GM12865 (cell line): ENCODE measurements around the gene ORMDL3.
"Not testable (repeated sequence)": the region's sequence is repeated elsewhere in the genome, so short reads cannot be mapped to it uniquely, and the experiment has no call there.

ENCODE experiments used
- DNase-seq: peaks from one replicate; pipeline ENCODE4 v3.0.0; 2010; ENCODE audit warnings: low read depth
- H3K4me3 ChIP-seq: 2 replicates; pipeline ENCODE4 v1.5.1; 2011; ENCODE audit warnings: mild to moderate bottlenecking, low read depth, low read length, control low read depth
- TF ChIP-seq, protein P1 (sequence below): IDR thresholded peaks from 2 replicates; pipeline ENCODE4 v1.5.1; 2011; ENCODE audit warnings: low read length, control low read depth, low read depth, inconsistent platforms; ENCODE audit not compliant: insufficient read depth; ENCODE audit errors: missing control alignments

Gene ORMDL3

DNA sequence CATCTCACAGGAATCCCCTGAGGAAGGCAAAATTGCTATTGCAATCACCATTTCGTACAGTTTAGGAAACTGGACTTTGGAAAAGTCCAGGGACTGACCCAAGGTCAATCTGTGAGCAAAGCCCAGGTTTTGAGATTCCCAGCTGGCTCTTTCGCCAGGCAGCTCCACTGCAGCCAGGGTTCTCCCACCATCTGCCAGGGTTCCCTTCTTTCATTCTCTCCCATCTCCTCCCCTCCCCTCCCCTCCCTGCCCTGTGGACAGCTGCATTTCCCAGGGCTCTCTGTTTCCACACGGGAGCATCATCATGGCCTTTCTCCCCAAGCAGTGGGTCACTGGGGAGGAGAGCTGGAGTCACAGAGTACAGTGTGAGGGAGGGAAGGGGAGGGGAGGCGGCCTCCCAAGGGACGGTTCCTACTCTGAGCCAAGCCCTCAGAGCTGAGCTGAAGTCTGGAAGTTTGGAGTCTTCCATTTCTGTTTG lies 23.5 kb upstream of the ORMDL3 start:
- no peak overlapping the region for H3K4me3 ChIP-seq
- no peak for DNase-seq
- TF ChIP-seq, protein P1, sequence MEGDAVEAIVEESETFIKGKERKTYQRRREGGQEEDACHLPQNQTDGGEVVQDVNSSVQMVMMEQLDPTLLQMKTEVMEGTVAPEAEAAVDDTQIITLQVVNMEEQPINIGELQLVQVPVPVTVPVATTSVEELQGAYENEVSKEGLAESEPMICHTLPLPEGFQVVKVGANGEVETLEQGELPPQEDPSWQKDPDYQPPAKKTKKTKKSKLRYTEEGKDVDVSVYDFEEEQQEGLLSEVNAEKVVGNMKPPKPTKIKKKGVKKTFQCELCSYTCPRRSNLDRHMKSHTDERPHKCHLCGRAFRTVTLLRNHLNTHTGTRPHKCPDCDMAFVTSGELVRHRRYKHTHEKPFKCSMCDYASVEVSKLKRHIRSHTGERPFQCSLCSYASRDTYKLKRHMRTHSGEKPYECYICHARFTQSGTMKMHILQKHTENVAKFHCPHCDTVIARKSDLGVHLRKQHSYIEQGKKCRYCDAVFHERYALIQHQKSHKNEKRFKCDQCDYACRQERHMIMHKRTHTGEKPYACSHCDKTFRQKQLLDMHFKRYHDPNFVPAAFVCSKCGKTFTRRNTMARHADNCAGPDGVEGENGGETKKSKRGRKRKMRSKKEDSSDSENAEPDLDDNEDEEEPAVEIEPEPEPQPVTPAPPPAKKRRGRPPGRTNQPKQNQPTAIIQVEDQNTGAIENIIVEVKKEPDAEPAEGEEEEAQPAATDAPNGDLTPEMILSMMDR: no peak

DNA sequence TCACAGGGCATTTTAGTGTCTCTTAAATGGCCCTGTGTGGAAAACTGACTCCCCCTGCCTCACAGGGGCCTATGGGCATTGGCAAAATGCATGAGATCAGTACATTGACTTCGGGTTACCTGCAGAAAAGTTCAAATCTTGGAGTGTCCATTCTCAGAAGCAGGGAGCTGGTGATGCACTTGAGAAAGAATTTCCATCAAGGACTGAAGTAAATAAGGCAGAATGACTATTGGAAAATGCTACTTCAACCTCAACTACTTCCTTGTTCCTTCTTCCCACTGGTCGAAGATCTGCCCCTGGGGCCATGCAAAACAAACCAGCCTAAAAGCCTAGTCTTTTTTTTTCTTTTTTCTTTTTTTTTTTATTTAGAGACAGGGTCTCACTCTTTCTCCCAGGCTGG lies 21.6 kb upstream of the ORMDL3 start:
- no peak overlapping the region for H3K4me3 ChIP-seq
- TF ChIP-seq, protein P1: no peak
- DNase-seq: no peak

- DNase-seq, H3K4me3 ChIP-seq: not testable (repeated sequence)
These were observed 21.1 kb upstream of the ORMDL3 start for GRCh38 chr17:39948489-39948828.

GRCh38 chr17:39946551-39947330 lies 19.3 kb upstream of the ORMDL3 start:
- DNase-seq: no peak
- TF ChIP-seq, protein P1: no peak
- no peak overlapping the region for H3K4me3 ChIP-seq

- no peak for DNase-seq
- no peak overlapping the region for H3K4me3 ChIP-seq
- TF ChIP-seq, protein P1: no peak
These were observed 17.0 kb upstream of the ORMDL3 start for GRCh38 chr17:39944393-39944711.

- no peak for DNase-seq
- no peak overlapping the region for H3K4me3 ChIP-seq
- TF ChIP-seq, protein P1: no peak
These were observed 16.4 kb upstream of the ORMDL3 start for GRCh38 chr17:39943702-39944392.

DNA sequence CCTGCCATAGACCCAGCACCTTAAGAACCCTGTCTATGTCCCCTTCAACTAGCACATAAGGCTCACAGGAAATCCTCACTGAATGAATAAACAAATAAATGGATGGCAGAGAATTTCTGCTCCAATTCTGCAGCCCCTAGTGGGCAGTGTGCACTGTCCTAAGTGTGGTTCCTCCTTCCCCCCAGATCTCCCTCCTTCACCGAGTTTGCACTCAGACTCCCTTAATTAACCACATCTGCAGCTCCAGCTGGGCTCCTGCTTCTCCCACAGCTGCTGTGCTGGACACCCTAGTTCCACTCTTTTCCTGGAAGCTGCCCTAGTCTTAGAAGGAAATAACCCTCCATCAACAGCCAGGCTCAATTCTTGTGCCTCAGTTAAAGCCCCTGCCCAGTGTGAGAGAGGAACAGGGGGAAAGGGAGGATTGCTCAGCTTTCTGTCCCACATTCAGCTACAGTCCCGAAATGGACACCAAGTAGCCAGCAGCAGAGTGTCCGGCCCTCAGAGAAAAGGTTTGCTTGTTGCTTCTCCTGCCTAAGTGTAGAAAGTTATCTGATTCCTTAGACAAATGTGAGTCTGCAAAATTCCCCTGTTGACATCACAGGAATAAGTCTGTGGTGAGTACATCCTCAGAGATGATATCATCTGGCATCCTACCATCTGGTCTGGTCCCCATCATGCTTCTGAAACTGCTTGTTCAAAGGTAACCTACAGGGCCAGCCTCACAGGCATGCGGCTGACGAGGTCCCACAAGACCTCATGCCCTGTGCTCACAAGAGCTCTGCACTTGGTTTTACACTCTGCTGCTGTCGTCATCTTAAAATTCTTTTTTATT lies 12.4 kb upstream of the ORMDL3 start:
- DNase-seq: peak; percentile 86
- no peak overlapping the region for H3K4me3 ChIP-seq
- TF ChIP-seq, protein P1: peak; percentile 21
